ENCODE data around the gene UBAP1L. TPM values are rescaled to one million over a fixed set of nuclear protein-coding genes. Genes with fewer than 3 reads are reported as not detected.
"Not testable (repeated sequence)": the region's sequence is repeated elsewhere in the genome, so short reads cannot be mapped to it uniquely, and the experiment has no call there.

UBAP1L gene
- polyA plus RNA-seq, 3 donors from 2014 or later = 0.26 to 0.53 (median 0.43) TPM

GRCh38 chr15:65048241-65048640, 66.8 kb downstream of the UBAP1L start:
- Mint-ChIP-seq H3K36me3 (no peaks in the 10 kb centered on the region), H3K27me3 (ENCODE audit: low read depth in 3 of 3) (peaks cover 2 to 6% (median 2%) of the 10 kb centered on the region in 3 donors)

GRCh38 chr15:65044724-65045481, 70.1 kb downstream of the UBAP1L start, which contains the start of gene SLC51B:
TSS of gene SLC51B (plus strand) at chr15:65045387. CDS start at chr15:65050005, 4,618 bp downstream.
- no peaks in the 10 kb centered on the region for H3K36me3 Mint-ChIP-seq
- no peak within 1 kb of the TSS for H3K27ac Mint-ChIP-seq
- H3K4me1 Mint-ChIP-seq = peaks cover 10 to 12% of the 10 kb centered on the region in 2 donors
- no peaks in the 10 kb centered on the region for H3K9me3 Mint-ChIP-seq
- no peak within 1 kb of the TSS for H3K4me3 Mint-ChIP-seq
- H3K27me3 Mint-ChIP-seq (ENCODE audit: low read depth in 3 of 3) = peaks cover 2 to 6% (median 2%) of the 10 kb centered on the region in 3 donors
- DNase-seq = no peak

More at GRCh38 chr15:65048241-65048640, 66.8 kb downstream of the UBAP1L start:
- DNase-seq = no peak
- Mint-ChIP-seq H3K4me3 (no peak overlapping the region), H3K27ac (no peak overlapping the region), H3K4me1 (peaks cover 14 to 18% of the 10 kb centered on the region in 2 donors), H3K9me3 (no peaks in the 10 kb centered on the region)

GRCh38 chr15:65044218-65044617, 70.8 kb downstream of the UBAP1L start:
- H3K4me3 Mint-ChIP-seq; H3K27me3 Mint-ChIP-seq (ENCODE audit: low read depth in 3 of 3); H3K36me3 Mint-ChIP-seq; H3K9me3 Mint-ChIP-seq; H3K27ac Mint-ChIP-seq; DNase-seq; H3K4me1 Mint-ChIP-seq: not testable (repeated sequence)

GRCh38 chr15:65042776-65043327, 72.1 kb downstream of the UBAP1L start:
- Mint-ChIP-seq H3K27me3 (ENCODE audit: low read depth in 3 of 3) (peaks cover 0 to 4% (median 3%) of the 10 kb centered on the region in 3 donors), H3K36me3 (no peaks in the 10 kb centered on the region), H3K27ac (no peak overlapping the region), H3K9me3 (no peaks in the 10 kb centered on the region), H3K4me3 (no peak overlapping the region), H3K4me1 (no peaks in the 10 kb centered on the region)
- no peak for DNase-seq

Other genes starting within 250 kb of the UBAP1L start
- 1 to 10 TPM; 1.5 to 3.1 (median 2.3) TPM for gene ANKDD1A, start 203.3 kb downstream of the UBAP1L start, polyA plus RNA-seq
- gene SPG21, start 125.3 kb downstream of the UBAP1L start, polyA plus RNA-seq = 100 to 1,000 TPM; 112 to 198 (median 121) TPM
- gene MTFMT, start 85.6 kb downstream of the UBAP1L start, polyA plus RNA-seq = 10 to 100 TPM; 17.9 to 28.4 (median 18.8) TPM
- gene SLC51B, start 69.8 kb downstream of the UBAP1L start, polyA plus RNA-seq = not detected
- not detected for gene RASL12, start 47.2 kb downstream of the UBAP1L start, polyA plus RNA-seq
- gene KBTBD13, start 38.5 kb downstream of the UBAP1L start, polyA plus RNA-seq = not detected
- gene PDCD7, start 18.6 kb upstream of the UBAP1L start, polyA plus RNA-seq = 10 to 100 TPM in 2 of 3 donors, 1 to 10 TPM in 1; 8.9 to 14.7 (median 14.4) TPM
- 10 to 100 TPM; 18.5 to 36.0 (median 23.4) TPM for gene CLPX, start 70.1 kb upstream of the UBAP1L start, polyA plus RNA-seq
- under 1 TPM in 1 of 3 donors, not detected in 2; 0.06 TPM for gene CILP, start 96.3 kb upstream of the UBAP1L start, polyA plus RNA-seq
- 10 to 100 TPM; 17.1 to 28.3 (median 17.4) TPM for gene PARP16, start 171.7 kb upstream of the UBAP1L start, polyA plus RNA-seq
- not detected for gene RNU5A-1, start 180.9 kb upstream of the UBAP1L start, polyA plus RNA-seq
- gene RNU5B-1, start 189.5 kb upstream of the UBAP1L start, polyA plus RNA-seq = not detected

All from immature natural killer cell (primary cell).